Keratinocyte (primary cell): ENCODE results near the gene SETX.

Experiments
- CTCF ChIP-seq, 3 experiments: IDR thresholded peaks in 1 of 3; conservative IDR thresholded peaks in 1 of 3; optimal IDR thresholded peaks in 1 of 3; 2 replicates in 2 of 3; 3 replicates in 1 of 3; pipeline versions ENCODE3 to v1.5.1; 2011; ENCODE audit warnings: low read length in 3 of 3, mild to moderate bottlenecking in 3 of 3, moderate library complexity in 2 of 3, control low read depth in 1 of 3, inconsistent platforms in 1 of 3; ENCODE audit not compliant: insufficient read depth in 2 of 3; ENCODE audit errors: extremely low read depth in 1 of 3
- EZH2 ChIP-seq: IDR thresholded peaks from one replicate; pipeline ENCODE4 v1.6.1; 2012; ENCODE audit warnings: inconsistent platforms, mild to moderate bottlenecking, low read length, moderate library complexity

DNA sequence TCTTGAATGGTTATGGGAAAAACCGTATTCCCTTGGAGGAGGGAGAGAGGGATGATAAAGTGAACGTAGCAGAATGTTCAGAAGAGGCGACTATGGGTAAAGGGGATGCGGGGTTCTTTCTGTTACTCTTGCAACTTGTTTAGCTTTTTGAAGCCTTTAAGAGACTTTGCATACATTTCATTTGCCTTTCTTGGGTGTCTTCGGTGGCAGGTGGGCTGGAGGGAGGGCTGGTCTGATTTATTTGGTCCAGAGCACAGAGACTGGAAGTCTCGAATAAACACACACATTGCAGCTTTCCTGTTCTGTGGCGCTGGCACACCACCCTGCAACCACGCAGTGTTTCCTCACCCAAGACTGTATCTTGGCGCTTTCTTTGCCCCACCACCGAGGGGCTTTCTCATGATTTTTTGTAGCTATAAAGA lies 28.7 kb upstream of the SETX start:
- TF ChIP-seq CTCF (optimal IDR thresholded peaks at IDR 0.05 in 1 of 3, IDR thresholded peaks at IDR 0.05 in 1 of 3, conservative IDR thresholded peaks at IDR 0.05 in 1 of 3; ENCODE audit: extremely low read depth in 1 of 3, insufficient read depth in 2 of 3, low read length in 3 of 3) (no peak), EZH2 (no peak)
